HepG2 (cell line): ENCODE results near the gene RNPS1. TPM values are rescaled to one million over a fixed set of nuclear protein-coding genes. Genes with fewer than 3 reads are reported as not detected.

Experiments
- ARNT2 ChIP-seq: sonication (generic); formaldehyde crosslinking; IDR thresholded peaks from 2 replicates; pipeline ENCODE4 v1.8.0; 2022; ENCODE audit warnings: mild to moderate bottlenecking, low read depth, missing genetic modification reagents, moderate library complexity
- CREB1 ChIP-seq, 2 experiments: fragments of 450-650 bp in 1 of 2; IDR thresholded peaks; 2 replicates each; pipeline ENCODE4 v1.6.1; 2016 to 2017; ENCODE audit warnings: control low read depth in 1 of 2, mild to moderate bottlenecking in 1 of 2, missing compliant biosample characterization in 1 of 2, missing genetic modification characterization in 1 of 2
- DPF2 ChIP-seq: sonication (generic); formaldehyde crosslinking; IDR thresholded peaks from 2 replicates; pipeline ENCODE4 v1.4.0; 2020; ENCODE audit warnings: mild to moderate bottlenecking, low read depth, missing genetic modification reagents, borderline replicate concordance
- JUNB ChIP-seq: sonication (generic); formaldehyde crosslinking; IDR thresholded peaks from 2 replicates; pipeline ENCODE4 v1.8.0; 2022; ENCODE audit warnings: missing genetic modification reagents, mild to moderate bottlenecking, borderline replicate concordance
- KDM5B ChIP-seq: sonication (generic); formaldehyde crosslinking; IDR thresholded peaks from 2 replicates; pipeline ENCODE4 v1.4.0; 2020; ENCODE audit warnings: missing genetic modification reagents, mild to moderate bottlenecking, borderline replicate concordance
- MIER3 ChIP-seq: IDR thresholded peaks from 2 replicates; pipeline ENCODE4 v1.6.1; 2016; ENCODE audit warnings: missing compliant biosample characterization, borderline replicate concordance
- NBN ChIP-seq: fragments of 450-650 bp; conservative IDR thresholded peaks from 2 replicates; pipeline ENCODE4 v1.6.1; 2017
- NR2C2 ChIP-seq: sonication (generic); formaldehyde crosslinking; IDR thresholded peaks from 2 replicates; pipeline ENCODE4 v1.4.0; 2020; ENCODE audit warnings: missing genetic modification reagents, mild to moderate bottlenecking, moderate library complexity, borderline replicate concordance
- YY1 ChIP-seq: IDR thresholded peaks from 2 replicates; pipeline ENCODE4 v1.6.1; 2011; ENCODE audit warnings: low read length, low read depth, moderate library complexity, mild to moderate bottlenecking; ENCODE audit not compliant: insufficient read depth, insufficient replicate concordance
- ZFP41 ChIP-seq: sonication (generic); formaldehyde crosslinking; IDR thresholded peaks from 2 replicates; pipeline ENCODE4 v1.4.0; 2020; ENCODE audit warnings: mild to moderate bottlenecking, missing genetic modification reagents, borderline replicate concordance
- ZFYVE20 ChIP-seq: sonication (generic); formaldehyde crosslinking; IDR thresholded peaks from 2 replicates; pipeline ENCODE4 v1.8.0; 2023; ENCODE audit warnings: low read depth, mild to moderate bottlenecking, moderate library complexity, missing genetic modification reagents, borderline replicate concordance
- ZKSCAN1 ChIP-seq: fragments of 150-350 bp; IDR thresholded peaks from 2 replicates; pipeline ENCODE4 v1.6.1; 2014; ENCODE audit warnings: low read length
- ZNF20 ChIP-seq: sonication (generic); formaldehyde crosslinking; IDR thresholded peaks from 2 replicates; pipeline ENCODE4 v1.4.0; 2020; ENCODE audit warnings: mild to moderate bottlenecking, moderate library complexity, missing genetic modification reagents
- ZNF619 ChIP-seq: sonication (generic); formaldehyde crosslinking; IDR thresholded peaks from 2 replicates; pipeline ENCODE4 v1.4.0; 2020; ENCODE audit warnings: mild to moderate bottlenecking, missing genetic modification reagents
- ZNF691 ChIP-seq: sonication (generic); formaldehyde crosslinking; IDR thresholded peaks from 2 replicates; pipeline ENCODE4 v1.4.0; 2020; ENCODE audit warnings: missing genetic modification reagents, low read depth, mild to moderate bottlenecking, borderline replicate concordance
- ZNF710 ChIP-seq: sonication (generic); formaldehyde crosslinking; IDR thresholded peaks from 2 replicates; pipeline ENCODE4 v1.5.0; 2020; ENCODE audit warnings: mild to moderate bottlenecking, missing genetic modification reagents, borderline replicate concordance
- ZNF83 ChIP-seq: sonication (generic); formaldehyde crosslinking; IDR thresholded peaks from 2 replicates; pipeline ENCODE4 v1.4.0; 2020; ENCODE audit warnings: missing genetic modification reagents, mild to moderate bottlenecking, borderline replicate concordance
- polyA plus RNA-seq, 8 experiments: library from polyadenylated mRNA; depleted of rRNA in 3 of 8; stranded (reverse) in 7 of 8; unstranded in 1 of 8; fragments of >200 nt; fragmentation: Illumina TruSeq in 4 of 8; extraction: Trizol in 4 of 8; gene quantifications; 2 replicates each; pipeline versions ENCODE4 v1.2.1 to v1.2.3, GENCODE V29; 2011 to 2016; ENCODE audit warnings: low read depth in 4 of 8, missing spikeins in 1 of 8, mixed read lengths in 1 of 8; ENCODE audit not compliant: insufficient read depth in 1 of 8
- total RNA-seq, 5 experiments: library from RNA; depleted of rRNA; stranded (reverse); fragments of >200 nt; fragmentation: Illumina TruSeq; extraction: Trizol; gene quantifications; 2 replicates each; pipeline ENCODE4 v1.2.3, GENCODE V29; 2016; ENCODE audit warnings: low read depth in 1 of 5
- TF ChIP-seq, protein P1 (sequence below): sonication (generic); formaldehyde crosslinking; IDR thresholded peaks from 2 replicates; pipeline ENCODE4 v1.5.1; 2020; ENCODE audit warnings: mild to moderate bottlenecking, missing genetic modification reagents, moderate library complexity
- TF ChIP-seq, protein P2 (sequence below): sonication (generic); formaldehyde crosslinking; IDR thresholded peaks from 2 replicates; pipeline ENCODE4 v1.4.0; 2020; ENCODE audit warnings: low read depth, mild to moderate bottlenecking, missing genetic modification reagents

RNPS1 gene
- total and polyA plus RNA-seq, 2 of the 13 experiments (the other 11 are each of a cell fraction or from before 2014, with no cell fraction given): 126 to 133 TPM

DNA sequence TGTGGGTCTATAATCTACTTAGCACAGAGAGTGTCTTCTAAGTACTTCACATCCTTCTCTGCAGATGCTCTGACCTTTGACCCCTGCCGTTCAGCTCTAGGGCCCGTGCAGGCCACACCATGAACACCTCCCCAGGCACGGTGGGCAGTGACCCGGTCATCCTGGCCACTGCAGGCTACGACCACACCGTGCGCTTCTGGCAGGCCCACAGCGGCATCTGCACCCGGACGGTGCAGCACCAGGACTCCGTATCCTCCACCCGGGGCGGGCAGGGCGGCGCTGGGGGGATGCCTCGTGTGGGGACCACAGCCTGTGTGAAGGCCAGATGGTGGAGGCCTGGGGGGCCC lies 62.0 kb downstream of the RNPS1 start (continued):
- TF ChIP-seq CREB1 (IDR thresholded peaks at IDR 0.05): no peak
- no peak for TF ChIP-seq CREB1 (CRISPR knock-in tag; IDR thresholded peaks at IDR 0.05)
- TF ChIP-seq, protein P1, sequence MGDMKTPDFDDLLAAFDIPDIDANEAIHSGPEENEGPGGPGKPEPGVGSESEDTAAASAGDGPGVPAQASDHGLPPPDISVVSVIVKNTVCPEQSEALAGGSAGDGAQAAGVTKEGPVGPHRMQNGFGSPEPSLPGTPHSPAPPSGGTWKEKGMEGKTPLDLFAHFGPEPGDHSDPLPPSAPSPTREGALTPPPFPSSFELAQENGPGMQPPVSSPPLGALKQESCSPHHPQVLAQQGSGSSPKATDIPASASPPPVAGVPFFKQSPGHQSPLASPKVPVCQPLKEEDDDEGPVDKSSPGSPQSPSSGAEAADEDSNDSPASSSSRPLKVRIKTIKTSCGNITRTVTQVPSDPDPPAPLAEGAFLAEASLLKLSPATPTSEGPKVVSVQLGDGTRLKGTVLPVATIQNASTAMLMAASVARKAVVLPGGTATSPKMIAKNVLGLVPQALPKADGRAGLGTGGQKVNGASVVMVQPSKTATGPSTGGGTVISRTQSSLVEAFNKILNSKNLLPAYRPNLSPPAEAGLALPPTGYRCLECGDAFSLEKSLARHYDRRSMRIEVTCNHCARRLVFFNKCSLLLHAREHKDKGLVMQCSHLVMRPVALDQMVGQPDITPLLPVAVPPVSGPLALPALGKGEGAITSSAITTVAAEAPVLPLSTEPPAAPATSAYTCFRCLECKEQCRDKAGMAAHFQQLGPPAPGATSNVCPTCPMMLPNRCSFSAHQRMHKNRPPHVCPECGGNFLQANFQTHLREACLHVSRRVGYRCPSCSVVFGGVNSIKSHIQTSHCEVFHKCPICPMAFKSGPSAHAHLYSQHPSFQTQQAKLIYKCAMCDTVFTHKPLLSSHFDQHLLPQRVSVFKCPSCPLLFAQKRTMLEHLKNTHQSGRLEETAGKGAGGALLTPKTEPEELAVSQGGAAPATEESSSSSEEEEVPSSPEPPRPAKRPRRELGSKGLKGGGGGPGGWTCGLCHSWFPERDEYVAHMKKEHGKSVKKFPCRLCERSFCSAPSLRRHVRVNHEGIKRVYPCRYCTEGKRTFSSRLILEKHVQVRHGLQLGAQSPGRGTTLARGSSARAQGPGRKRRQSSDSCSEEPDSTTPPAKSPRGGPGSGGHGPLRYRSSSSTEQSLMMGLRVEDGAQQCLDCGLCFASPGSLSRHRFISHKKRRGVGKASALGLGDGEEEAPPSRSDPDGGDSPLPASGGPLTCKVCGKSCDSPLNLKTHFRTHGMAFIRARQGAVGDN (CRISPR knock-in tag): peak; percentile 54
- no peak for TF ChIP-seq ZNF710 (CRISPR knock-in tag)
- TF ChIP-seq ARNT2 (CRISPR knock-in tag): no peak
- no peak for TF ChIP-seq ZFP41 (CRISPR knock-in tag)
- peak; percentile 18; the same call in 1 of the 2 replicates for TF ChIP-seq KDM5B (CRISPR knock-in tag)
- TF ChIP-seq MIER3 (CRISPR knock-in tag): no peak
- TF ChIP-seq JUNB (CRISPR knock-in tag): no peak
- no peak for TF ChIP-seq ZNF619 (CRISPR knock-in tag)
- no peak for TF ChIP-seq ZNF20 (CRISPR knock-in tag)
- TF ChIP-seq NBN: no peak
- TF ChIP-seq NR2C2 (CRISPR knock-in tag): peak; percentile 79; the same call in 1 of the 2 replicates
- TF ChIP-seq YY1: peak; percentile 2
- 0 out of 2 replicates have a peak, but pooled peaks have one; percentile 8 for TF ChIP-seq ZNF691 (CRISPR knock-in tag)
- TF ChIP-seq ZFYVE20 (CRISPR knock-in tag): no peak
- TF ChIP-seq, protein P2, sequence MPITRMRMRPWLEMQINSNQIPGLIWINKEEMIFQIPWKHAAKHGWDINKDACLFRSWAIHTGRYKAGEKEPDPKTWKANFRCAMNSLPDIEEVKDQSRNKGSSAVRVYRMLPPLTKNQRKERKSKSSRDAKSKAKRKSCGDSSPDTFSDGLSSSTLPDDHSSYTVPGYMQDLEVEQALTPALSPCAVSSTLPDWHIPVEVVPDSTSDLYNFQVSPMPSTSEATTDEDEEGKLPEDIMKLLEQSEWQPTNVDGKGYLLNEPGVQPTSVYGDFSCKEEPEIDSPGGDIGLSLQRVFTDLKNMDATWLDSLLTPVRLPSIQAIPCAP: 0 out of 2 replicates have a peak, but pooled peaks have one; percentile 13
- peak; percentile 24; the same call in 1 of the 2 replicates for TF ChIP-seq DPF2 (CRISPR knock-in tag)
- no peak for TF ChIP-seq ZNF83
- no peak for TF ChIP-seq ZKSCAN1
